HG03378 (cell line): Measurements from ENCODE around the gene FNDC1.

Experiments used
- ATAC-seq: cut with Tn5 transposase; IDR thresholded peaks from one replicate; pipeline ENCODE4 v1.9.1; 2021; ENCODE audit warnings: mild to moderate bottlenecking, moderate library complexity; ENCODE audit not compliant: unreplicated experiment

Gene FNDC1

GRCh38 chr6:159203304-159204005, 34.3 kb downstream of the FNDC1 start:
- ATAC-seq = no peak

- ATAC-seq = no peak
Measured at GRCh38 chr6:159204605-159205004, 35.4 kb downstream of the FNDC1 start.

- ATAC-seq = no peak
Measured at GRCh38 chr6:159212028-159212427, 42.8 kb downstream of the FNDC1 start.

GRCh38 chr6:159212525-159213280, 43.5 kb downstream of the FNDC1 start:
- ATAC-seq = no peak

GRCh38 chr6:159213405-159213804, 44.2 kb downstream of the FNDC1 start:
- no peak for ATAC-seq

- ATAC-seq = no peak
Measured at GRCh38 chr6:159214281-159214680, 45.1 kb downstream of the FNDC1 start.

GRCh38 chr6:159217595-159218275, 48.5 kb downstream of the FNDC1 start:
- ATAC-seq = no peak

- no peak for ATAC-seq
Measured at GRCh38 chr6:159220093-159220492, 50.9 kb downstream of the FNDC1 start.

- ATAC-seq = no peak
Measured at GRCh38 chr6:159221486-159222170, 52.4 kb downstream of the FNDC1 start.

- no peak for ATAC-seq
Measured at GRCh38 chr6:159224452-159224851, 55.3 kb downstream of the FNDC1 start.

- ATAC-seq = no peak
Measured at GRCh38 chr6:159229651-159230051, 60.5 kb downstream of the FNDC1 start.

GRCh38 chr6:159232106-159232645, 63.0 kb downstream of the FNDC1 start:
- ATAC-seq = no peak

GRCh38 chr6:159232751-159233150, 63.6 kb downstream of the FNDC1 start:
- ATAC-seq = no peak

GRCh38 chr6:159233365-159234101, 64.3 kb downstream of the FNDC1 start:
- no peak for ATAC-seq

GRCh38 chr6:159234102-159234553, 64.9 kb downstream of the FNDC1 start:
- ATAC-seq = no peak

GRCh38 chr6:159238920-159239558, 69.8 kb downstream of the FNDC1 start:
- ATAC-seq = no peak

GRCh38 chr6:159249128-159249527, 79.9 kb downstream of the FNDC1 start:
- ATAC-seq = no peak

GRCh38 chr6:159249752-159250151, 80.6 kb downstream of the FNDC1 start:
- ATAC-seq = no peak

- no peak for ATAC-seq
Measured at GRCh38 chr6:159250633-159251032, 81.4 kb downstream of the FNDC1 start.
